Rectal smooth muscle tissue (tissue), 1 donor: Measurements from ENCODE around the gene CHTF18.

Experiments
- H3K27ac ChIP-seq: one replicate; pipeline ENCODE4 v1.7.0; 2013; ENCODE audit warnings: low read depth, low read length, inconsistent platforms
- H3K27me3 ChIP-seq: one replicate; pipeline ENCODE4 v1.7.0; 2013; ENCODE audit warnings: low read length; ENCODE audit not compliant: control insufficient read depth, insufficient read depth
- H3K36me3 ChIP-seq: one replicate; pipeline ENCODE4 v1.7.0; 2013; ENCODE audit warnings: low read length; ENCODE audit not compliant: control insufficient read depth, insufficient read depth
- H3K4me1 ChIP-seq: one replicate; pipeline ENCODE4 v1.7.0; 2013; ENCODE audit warnings: low read length; ENCODE audit not compliant: control insufficient read depth, insufficient read depth
- H3K4me3 ChIP-seq: one replicate; pipeline ENCODE4 v1.7.0; 2013; ENCODE audit warnings: low read length
- H3K9ac ChIP-seq: one replicate; pipeline ENCODE4 v1.7.0; 2013; ENCODE audit warnings: low read length

CHTF18 gene

DNA sequence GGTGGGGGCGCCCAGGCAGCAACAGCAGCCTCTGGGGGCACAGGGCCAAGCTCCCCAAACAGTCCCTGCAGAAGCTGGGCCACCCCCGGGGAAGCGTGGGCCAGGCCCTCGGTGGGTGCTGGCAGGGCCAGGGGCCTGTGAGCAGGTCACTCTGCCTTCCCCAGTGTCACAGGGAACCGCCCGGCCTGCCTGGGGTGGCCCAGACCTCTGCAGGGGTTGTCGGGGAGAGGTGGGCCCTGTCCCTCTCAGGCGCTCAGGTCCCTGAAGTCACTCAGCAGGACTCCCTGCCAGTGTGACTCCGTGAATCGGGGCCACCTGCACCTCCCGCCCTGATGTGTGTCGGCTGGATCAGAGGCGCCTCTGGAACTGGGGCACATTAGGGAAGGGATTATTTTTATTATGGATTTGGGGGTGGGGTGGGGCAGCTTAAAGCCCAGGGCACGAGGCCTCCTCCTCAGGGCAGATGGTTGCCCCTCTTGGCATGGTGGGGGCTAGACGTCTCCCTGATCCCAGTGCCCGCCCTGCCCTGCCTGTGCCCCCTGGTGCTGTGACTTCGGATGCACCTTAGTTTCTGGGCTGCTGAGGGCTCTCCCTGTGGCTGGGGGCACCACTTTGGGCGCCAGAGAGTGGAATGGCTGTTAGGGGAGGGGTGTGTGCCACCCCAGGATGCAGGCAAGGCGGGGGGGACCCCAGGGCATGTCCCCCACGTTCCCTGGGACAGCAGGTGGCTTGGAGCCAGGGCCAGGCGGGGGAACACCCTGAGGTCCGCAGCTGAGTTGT lies 13.4 kb downstream of the CHTF18 start:
- H3K4me3 ChIP-seq: no peak overlapping the region
- no peaks in the 10 kb centered on the region for H3K36me3 ChIP-seq
- peaks cover 15% of the 10 kb centered on the region for H3K27me3 ChIP-seq
- no peaks in the 10 kb centered on the region for H3K4me1 ChIP-seq
- H3K9ac ChIP-seq: no peak overlapping the region
- H3K27ac ChIP-seq: no peak overlapping the region

DNA sequence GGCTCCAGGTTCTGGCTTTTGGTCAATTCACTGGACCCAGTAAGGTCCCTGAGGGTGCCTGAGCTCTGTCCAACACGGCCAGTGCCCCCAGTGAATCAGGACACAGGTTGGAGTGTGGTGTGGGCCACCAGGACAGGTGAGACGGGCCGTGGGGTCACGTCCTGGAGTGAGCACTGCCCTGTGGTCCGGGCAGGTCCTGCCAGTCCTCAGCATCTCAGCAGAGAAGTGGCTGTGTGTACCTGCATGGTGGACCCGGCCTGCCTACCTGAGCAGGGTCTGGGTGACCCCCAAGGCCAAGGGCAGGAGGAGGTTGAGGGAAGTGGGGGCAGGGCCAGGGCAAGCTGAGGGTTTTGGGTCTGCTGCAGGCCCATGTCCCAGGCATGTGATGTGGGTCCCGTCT lies 14.0 kb downstream of the CHTF18 start:
- H3K27ac ChIP-seq: no peak overlapping the region
- no peak overlapping the region for H3K4me3 ChIP-seq
- no peak overlapping the region for H3K9ac ChIP-seq
- H3K27me3 ChIP-seq: peaks cover 15% of the 10 kb centered on the region
- no peaks in the 10 kb centered on the region for H3K4me1 ChIP-seq
- H3K36me3 ChIP-seq: no peaks in the 10 kb centered on the region

DNA sequence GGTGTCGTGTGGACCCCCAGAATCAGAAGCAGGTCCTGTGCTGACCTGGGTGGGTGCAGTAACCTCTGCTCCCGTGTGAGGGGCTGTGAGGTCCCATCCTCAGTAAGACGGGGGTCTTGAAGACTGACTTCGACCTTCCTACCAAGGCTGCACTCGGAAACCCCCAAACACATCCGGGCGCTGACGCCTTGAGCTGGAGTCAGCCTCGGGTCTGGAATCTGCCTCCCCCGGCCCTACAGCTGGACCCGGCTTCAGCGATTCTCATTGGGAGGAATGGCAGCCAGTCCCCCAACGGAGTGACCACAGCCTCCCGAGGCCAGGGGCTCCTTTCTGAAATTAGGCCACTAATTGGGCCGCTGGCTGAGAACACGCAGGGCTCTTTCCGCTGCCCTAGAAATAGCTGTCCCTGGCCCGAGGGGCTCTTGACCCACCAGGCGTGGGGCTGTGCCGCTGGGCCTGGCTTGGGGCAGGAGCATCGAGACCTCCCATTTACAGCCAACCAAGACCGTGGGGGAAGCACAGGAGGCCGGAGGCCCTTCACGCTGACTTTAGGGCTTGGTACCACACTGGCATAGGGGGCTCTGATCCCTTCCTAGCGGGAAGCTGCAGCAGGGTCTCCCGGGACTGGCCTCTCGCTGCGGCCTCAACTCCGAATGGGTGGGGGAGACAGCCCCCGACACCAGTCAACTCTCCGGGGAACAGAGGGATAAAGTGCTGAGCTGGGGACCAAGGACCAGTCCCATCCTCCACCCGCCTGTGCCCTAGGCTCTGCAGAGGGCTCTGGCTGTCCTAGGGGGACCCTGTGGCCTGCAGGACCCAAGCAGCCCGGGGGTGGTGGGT lies 14.7 kb downstream of the CHTF18 start:
- H3K4me3 ChIP-seq: no peak overlapping the region
- no peaks in the 10 kb centered on the region for H3K36me3 ChIP-seq
- H3K27me3 ChIP-seq: peaks cover 15% of the 10 kb centered on the region
- no peak overlapping the region for H3K9ac ChIP-seq
- H3K4me1 ChIP-seq: no peaks in the 10 kb centered on the region
- H3K27ac ChIP-seq: no peak overlapping the region

DNA sequence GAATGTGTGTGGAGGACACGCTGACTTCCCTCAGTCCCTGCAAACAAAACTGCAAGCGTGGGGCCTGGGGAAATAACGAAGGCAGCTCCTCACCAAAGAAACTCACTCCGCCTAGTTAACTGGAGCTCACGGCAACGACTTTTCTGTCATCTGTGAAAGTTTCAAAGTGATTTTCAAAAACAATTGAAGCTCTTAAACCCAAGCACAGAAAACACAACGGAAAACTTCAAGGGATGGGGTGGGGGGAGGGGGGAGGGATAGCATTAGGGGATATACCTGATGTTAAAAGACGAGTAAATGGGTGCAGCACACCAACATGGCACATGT lies 15.3 kb downstream of the CHTF18 start:
- Histone ChIP-seq H3K27ac (no peak overlapping the region), H3K36me3 (no peaks in the 10 kb centered on the region), H3K27me3 (peaks cover 15% of the 10 kb centered on the region)

DNA sequence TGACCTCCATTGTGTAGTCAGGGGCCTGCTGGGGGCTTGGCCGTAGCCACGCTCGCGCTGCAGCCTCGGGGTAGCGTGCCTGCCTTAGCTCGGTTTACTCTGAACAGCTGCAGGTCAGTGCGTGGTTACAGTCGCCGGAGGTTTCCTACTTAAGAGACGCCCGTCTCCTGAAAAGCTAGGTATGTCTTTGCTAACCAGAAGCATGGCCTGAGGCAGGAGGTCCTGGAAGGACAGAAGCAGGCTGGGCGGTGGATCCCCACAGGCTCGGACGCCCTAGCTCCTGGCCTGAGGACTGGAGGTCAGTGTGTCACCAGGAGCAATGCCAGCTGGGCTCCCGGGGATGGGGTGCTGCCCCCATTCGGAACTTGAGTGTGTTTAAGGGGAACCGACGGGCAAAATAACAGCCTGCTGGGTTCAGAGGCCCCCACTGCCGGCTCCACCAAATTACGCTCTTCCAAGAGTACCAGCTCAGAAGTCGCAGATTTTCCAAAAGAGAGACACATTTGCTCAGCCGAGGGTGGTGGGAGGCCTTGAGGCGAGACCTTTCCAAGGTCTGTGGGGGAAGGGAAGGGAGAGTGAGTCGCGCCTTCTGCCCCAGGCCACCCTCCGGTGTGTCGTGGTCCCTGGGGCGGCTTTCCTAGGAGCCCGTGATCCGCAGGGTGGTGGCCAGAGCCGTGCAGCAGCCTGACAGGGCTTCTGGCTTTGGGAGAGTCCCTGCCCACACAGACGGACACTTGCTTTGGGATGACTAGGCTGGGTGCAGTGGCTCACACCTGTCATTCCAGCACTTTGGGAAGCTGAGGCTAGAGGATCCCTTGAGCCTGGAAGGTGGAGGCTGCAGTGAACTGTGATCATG lies 16.0 kb downstream of the CHTF18 start:
- Histone ChIP-seq H3K27me3 (peaks cover 15% of the 10 kb centered on the region), H3K27ac (no peak overlapping the region), H3K4me3 (no peak overlapping the region), H3K36me3 (no peaks in the 10 kb centered on the region), H3K4me1 (peaks cover 4% of the 10 kb centered on the region), H3K9ac (no peak overlapping the region)

More for the DNA sequence above, 15.3 kb downstream of the CHTF18 start:
- Histone ChIP-seq H3K4me1 (peaks cover 4% of the 10 kb centered on the region), H3K4me3 (no peak overlapping the region), H3K9ac (no peak overlapping the region)

DNA sequence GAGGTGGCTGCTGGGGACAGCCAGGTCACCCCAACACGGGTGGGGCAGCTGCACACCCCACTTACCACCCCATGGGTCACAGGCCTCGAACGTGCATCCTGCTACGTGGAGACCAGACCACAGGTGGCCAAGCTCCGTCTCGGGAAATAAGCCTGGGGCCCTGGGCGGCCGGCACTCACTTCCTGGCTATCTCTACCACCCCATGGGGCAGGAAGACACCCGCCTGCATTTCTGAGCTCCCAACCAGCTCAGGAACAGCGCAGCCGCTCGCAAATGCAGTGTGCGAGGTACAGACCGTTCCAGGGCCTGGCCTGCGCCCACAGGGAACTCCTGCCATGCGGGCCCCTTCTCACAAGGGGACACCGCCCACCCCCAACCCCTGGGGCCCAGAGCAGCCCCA lies 17.1 kb downstream of the CHTF18 start:
- peaks cover 12% of the 10 kb centered on the region for H3K27me3 ChIP-seq

DNA sequence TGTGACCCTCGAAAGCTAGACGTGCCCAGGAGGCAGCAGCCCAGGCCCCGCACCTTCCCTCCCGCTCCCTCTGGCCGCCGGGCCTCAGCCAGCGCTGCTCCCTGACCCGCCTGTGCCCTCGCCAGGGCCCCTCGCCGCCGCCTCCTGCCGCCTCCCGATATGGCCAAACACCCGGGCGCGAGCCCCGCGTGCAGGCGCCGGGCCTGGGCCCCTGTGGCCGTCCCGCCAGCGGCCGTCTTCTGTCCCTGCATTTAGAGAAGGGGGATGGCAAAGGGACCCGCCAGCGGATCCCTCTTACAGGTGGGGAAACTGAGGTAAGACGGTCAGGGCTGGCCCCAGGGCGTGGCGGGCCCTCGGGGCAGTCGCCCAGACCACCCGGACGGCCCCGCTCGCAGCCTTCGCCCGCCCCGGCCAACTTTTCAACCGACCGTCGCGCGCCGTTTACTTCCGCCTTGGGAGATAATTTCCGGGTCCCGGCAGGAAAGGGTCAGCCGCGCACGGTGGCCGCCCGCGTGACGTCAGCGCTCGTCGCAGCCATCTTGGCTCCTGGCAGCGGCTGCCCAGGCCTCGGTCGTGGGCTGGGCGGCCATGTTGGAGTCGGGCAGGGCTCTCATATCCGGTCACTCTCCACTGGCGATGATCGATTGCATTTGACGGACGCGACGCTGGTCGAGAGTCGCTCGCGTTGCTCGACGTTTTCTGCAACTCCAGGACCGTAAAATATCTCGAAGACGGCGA lies 19.1 kb downstream of the CHTF18 start:
- H3K27ac ChIP-seq: peak overlapping the region; percentile 89
- no peaks in the 10 kb centered on the region for H3K27me3 ChIP-seq
- no peaks in the 10 kb centered on the region for H3K36me3 ChIP-seq
- peaks cover 4% of the 10 kb centered on the region for H3K4me1 ChIP-seq
- peak overlapping the region; percentile 88 for H3K4me3 ChIP-seq
- H3K9ac ChIP-seq: peak overlapping the region; percentile 68

More for the DNA sequence above, 17.1 kb downstream of the CHTF18 start:
- Histone ChIP-seq H3K36me3 (no peaks in the 10 kb centered on the region), H3K9ac (no peak overlapping the region), H3K27ac (no peak overlapping the region), H3K4me3 (no peak overlapping the region), H3K4me1 (peaks cover 4% of the 10 kb centered on the region)

DNA sequence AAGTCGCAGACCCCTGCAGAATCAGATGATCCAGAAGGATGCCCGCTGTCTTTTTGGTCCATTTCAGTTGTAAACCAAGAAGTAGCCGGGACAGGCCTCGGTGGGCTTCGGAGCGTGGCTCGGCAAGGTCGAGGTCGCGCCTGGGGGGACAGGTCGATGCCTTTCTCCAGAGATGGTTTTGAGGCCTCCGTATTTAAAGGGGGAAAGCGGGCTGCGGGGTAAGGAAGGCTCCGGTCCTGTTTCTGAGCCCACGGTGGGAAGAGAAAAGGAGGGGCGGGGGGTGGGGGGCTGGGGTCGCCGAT lies 19.6 kb downstream of the CHTF18 start:
- Histone ChIP-seq H3K27me3 (peaks cover 1% of the 10 kb centered on the region), H3K27ac (no peak overlapping the region), H3K4me1 (peaks cover 4% of the 10 kb centered on the region), H3K4me3 (peak overlapping the region; percentile 73), H3K9ac (no peak overlapping the region), H3K36me3 (no peaks in the 10 kb centered on the region)

DNA sequence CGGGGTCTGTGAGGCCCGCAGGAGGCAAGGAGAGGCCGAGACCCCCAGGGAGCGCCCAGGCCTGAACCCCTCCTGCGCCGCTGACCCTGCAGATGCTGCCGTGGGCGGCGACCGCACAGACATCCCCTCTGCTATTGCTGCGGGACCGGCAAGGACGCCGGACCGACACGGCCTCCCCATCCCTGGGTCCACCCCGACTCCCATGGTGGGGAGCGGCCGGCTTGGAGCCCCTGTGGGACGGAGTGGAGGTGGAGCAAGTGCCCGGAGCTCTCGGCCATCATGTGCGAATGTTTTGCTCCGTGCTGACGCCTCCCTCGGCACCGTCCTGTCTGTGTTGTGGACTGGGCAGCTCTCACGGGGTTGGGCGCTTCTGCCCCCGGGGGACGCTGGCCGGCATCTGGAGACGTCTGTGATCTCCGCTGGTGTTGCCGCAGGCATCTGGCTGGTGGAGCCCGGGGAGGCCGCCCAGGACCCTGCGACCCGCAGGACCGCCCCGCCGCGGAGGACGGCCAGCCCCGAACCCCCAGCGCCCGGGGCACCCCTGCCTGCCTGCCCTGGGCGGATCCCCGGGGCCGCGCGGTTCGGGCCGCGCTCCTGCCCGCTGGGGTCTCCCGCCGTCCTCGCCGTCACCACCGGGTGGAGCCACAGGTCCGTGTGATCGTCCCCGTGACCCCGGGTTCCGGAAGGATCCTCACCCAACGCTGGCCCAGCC lies 24.9 kb downstream of the CHTF18 start:
- no peak overlapping the region for H3K4me3 ChIP-seq
- peaks cover 5% of the 10 kb centered on the region for H3K27me3 ChIP-seq
- H3K36me3 ChIP-seq: no peaks in the 10 kb centered on the region
- H3K4me1 ChIP-seq: peaks cover 3% of the 10 kb centered on the region
- no peak overlapping the region for H3K9ac ChIP-seq
- H3K27ac ChIP-seq: no peak overlapping the region

DNA sequence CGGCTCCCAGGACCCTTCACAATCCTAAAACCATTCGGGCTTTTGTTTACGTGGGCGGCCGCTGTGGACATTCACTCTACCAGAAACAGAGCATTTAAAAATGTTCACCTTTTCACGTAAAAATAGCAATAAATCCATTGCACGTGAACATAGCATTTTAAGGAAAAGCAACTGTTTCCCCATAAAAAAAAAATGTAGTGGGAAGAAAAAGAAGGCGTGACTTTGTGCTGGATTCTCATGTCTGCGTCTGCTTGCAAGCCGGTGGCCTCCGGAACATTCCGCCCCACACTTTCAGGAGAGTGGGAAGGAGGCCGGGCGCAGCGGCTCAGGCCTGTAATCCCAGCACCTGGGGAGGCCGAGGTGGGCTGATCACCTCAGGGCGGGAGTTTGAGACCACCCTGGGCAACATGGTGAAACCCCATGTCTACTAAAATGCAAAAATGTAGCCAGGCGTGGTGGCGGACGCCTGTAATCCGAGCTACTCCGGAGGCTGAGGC lies 25.5 kb downstream of the CHTF18 start:
- Histone ChIP-seq H3K4me3 (no peak overlapping the region), H3K36me3 (no peaks in the 10 kb centered on the region), H3K9ac (no peak overlapping the region), H3K4me1 (no peaks in the 10 kb centered on the region), H3K27me3 (peaks cover 5% of the 10 kb centered on the region), H3K27ac (no peak overlapping the region)

DNA sequence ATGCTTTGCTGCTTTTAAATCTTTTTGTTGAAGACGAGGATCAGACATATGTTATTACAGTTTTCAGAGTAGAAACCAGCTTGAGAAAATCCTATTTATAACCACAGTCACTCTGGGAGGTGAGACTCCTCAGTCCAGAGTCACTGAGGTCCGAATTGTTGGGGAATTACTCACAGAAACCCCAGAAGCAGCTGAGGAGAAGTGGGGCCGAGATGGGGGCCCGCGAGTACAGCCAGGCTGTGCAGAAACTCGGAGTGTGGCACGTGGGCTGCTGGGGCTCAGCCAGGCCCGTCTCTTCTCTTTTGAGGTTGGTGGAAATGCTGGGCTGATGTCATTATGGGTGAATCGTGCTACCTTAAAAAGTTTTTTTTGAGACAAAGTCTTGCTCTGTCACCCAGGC lies 26.6 kb downstream of the CHTF18 start:
- no peak overlapping the region for H3K27ac ChIP-seq
- no peak overlapping the region for H3K9ac ChIP-seq
- H3K4me3 ChIP-seq: no peak overlapping the region
- peaks cover 5% of the 10 kb centered on the region for H3K27me3 ChIP-seq
- no peaks in the 10 kb centered on the region for H3K4me1 ChIP-seq
- no peaks in the 10 kb centered on the region for H3K36me3 ChIP-seq
